CD14-positive monocyte (primary cell): ENCODE measurements around the gene IL15RA. TPM values are rescaled to one million over a fixed set of nuclear protein-coding genes. Genes with fewer than 3 reads are reported as not detected.

Experiments used
- DNase-seq, 3 donors: peaks; one replicate each; pipeline ENCODE4 v3.0.0-alpha.2; 2011 to 2022
- H2AFZ ChIP-seq: 2 replicates; pipeline ENCODE4 v1.6.0; 2012; ENCODE audit warnings: mild to moderate bottlenecking, low read depth, low read length, inconsistent platforms; ENCODE audit not compliant: insufficient read depth, poor library complexity, severe bottlenecking
- H3K27ac ChIP-seq, 2 donors: 1 replicate in 1 of 2; 2 replicates in 1 of 2; pipeline ENCODE4 v1.5.1; 2012 to 2013; ENCODE audit warnings: low read length in 2 of 2, control low read depth in 1 of 2, inconsistent platforms in 1 of 2, low read depth in 1 of 2, mild to moderate bottlenecking in 1 of 2
- H3K27me3 ChIP-seq, 2 donors: one replicate each; pipeline versions ENCODE4 v1.6.0 to v1.6.1; 2011 to 2013; ENCODE audit warnings: low read length in 2 of 2; ENCODE audit not compliant: control insufficient read depth in 2 of 2, insufficient read depth in 2 of 2
- H3K36me3 ChIP-seq, 2 donors: replicated peaks in 1 of 2; 1 replicate in 1 of 2; 2 replicates in 1 of 2; pipeline versions ENCODE4 v1.5.1 to v1.6.1; 2012 to 2013; ENCODE audit warnings: low read length in 2 of 2, control low read depth in 1 of 2, inconsistent platforms in 1 of 2, mild to moderate bottlenecking in 1 of 2; ENCODE audit not compliant: insufficient read depth in 2 of 2, control insufficient read depth in 1 of 2
- H3K4me1 ChIP-seq, 2 donors: 1 replicate in 1 of 2; 2 replicates in 1 of 2; pipeline versions ENCODE4 v1.5.1 to v1.6.1; 2012 to 2013; ENCODE audit warnings: low read length in 2 of 2, control low read depth in 1 of 2, inconsistent platforms in 1 of 2, mild to moderate bottlenecking in 1 of 2, moderate library complexity in 1 of 2; ENCODE audit not compliant: insufficient read depth in 2 of 2, control insufficient read depth in 1 of 2
- H3K4me2 ChIP-seq: replicated peaks from 2 replicates; pipeline ENCODE3; 2012; ENCODE audit warnings: low read length, moderate library complexity, mild to moderate bottlenecking; ENCODE audit not compliant: poor library complexity, severe bottlenecking; ENCODE audit errors: extremely low read depth
- H3K4me3 ChIP-seq, 3 experiments: fragments of 200-600 bp in 1 of 3; sonication (generic) in 1 of 3; replicated peaks in 1 of 3; 1 replicate in 2 of 3; 2 replicates in 1 of 3; pipeline ENCODE4 v1.5.1; 2011 to 2013; ENCODE audit warnings: low read length in 3 of 3, mild to moderate bottlenecking in 3 of 3, control low read depth in 2 of 3, low read depth in 2 of 3, inconsistent platforms in 1 of 3, moderate library complexity in 1 of 3
- H3K79me2 ChIP-seq: 2 replicates; pipeline ENCODE4 v1.6.0; 2012; ENCODE audit warnings: mild to moderate bottlenecking, control low read depth, inconsistent platforms, low read length, moderate library complexity; ENCODE audit not compliant: insufficient read depth
- H3K9ac ChIP-seq: 2 replicates; pipeline ENCODE4 v1.6.0; 2017; ENCODE audit warnings: low read length, mild to moderate bottlenecking; ENCODE audit not compliant: insufficient read depth, poor library complexity, severe bottlenecking
- H3K9me3 ChIP-seq, 2 donors: replicated peaks in 1 of 2; 1 replicate in 1 of 2; 2 replicates in 1 of 2; pipeline versions ENCODE4 v1.5.1 to v1.6.1; 2012 to 2013; ENCODE audit warnings: low read length in 2 of 2, control low read depth in 1 of 2; ENCODE audit not compliant: control insufficient read depth in 1 of 2, insufficient read depth in 1 of 2
- H4K20me1 ChIP-seq: 2 replicates; pipeline ENCODE4 v1.6.0; 2012; ENCODE audit warnings: mild to moderate bottlenecking, low read length, control low read depth, moderate library complexity; ENCODE audit not compliant: insufficient read depth
- H3K27ac Mint-ChIP-seq, 7 donors: one replicate each; pipeline ENCODE4 v1.8.0; 2020; ENCODE audit warnings: mild to moderate bottlenecking in 7 of 7, mixed read lengths in 7 of 7, moderate library complexity in 6 of 7, inconsistent platforms in 2 of 7
- H3K27me3 Mint-ChIP-seq, 3 donors: one replicate each; pipeline ENCODE4 v1.8.0; 2021 to 2022; ENCODE audit warnings: low read depth in 3 of 3, mild to moderate bottlenecking in 3 of 3, mixed read lengths in 3 of 3, moderate library complexity in 3 of 3, inconsistent platforms in 1 of 3
- H3K36me3 Mint-ChIP-seq, 2 donors: one replicate each; pipeline ENCODE4 v1.8.0; 2020; ENCODE audit warnings: mixed read lengths in 2 of 2, inconsistent platforms in 1 of 2, mild to moderate bottlenecking in 1 of 2
- H3K4me1 Mint-ChIP-seq: one replicate; pipeline ENCODE4 v1.8.0; 2020; ENCODE audit warnings: mild to moderate bottlenecking, mixed read lengths
- H3K4me3 Mint-ChIP-seq, 2 donors: one replicate each; pipeline ENCODE4 v1.8.0; 2020; ENCODE audit warnings: mild to moderate bottlenecking in 2 of 2, mixed read lengths in 2 of 2, moderate library complexity in 1 of 2
- H3K9me3 Mint-ChIP-seq, 7 donors: one replicate each; pipeline ENCODE4 v1.8.0; 2020 to 2022; ENCODE audit warnings: mixed read lengths in 7 of 7, mild to moderate bottlenecking in 6 of 7, moderate library complexity in 6 of 7, inconsistent platforms in 2 of 7
- WGBS: methylation state at CpG from one replicate; pipeline ENCODE4 v1.1.5; 2013; ENCODE audit warnings: missing lambda C conversion rate; ENCODE audit not compliant: insufficient coverage; 5-methylcytosine and 5-hydroxymethylcytosine counted together
- intact Hi-C, 2 donors: fragments of 100-400 bp; cut with micrococcal nuclease; formaldehyde crosslinking; loops; one replicate each; pipeline versions ENCODE4 v1.15.0 to v1.15.1; 2023
- polyA plus RNA-seq, 3 donors: library from polyadenylated mRNA; depleted of rRNA in 1 of 3; unstranded in 2 of 3; stranded (reverse) in 1 of 3; fragments of 300-500 nt in 2 of 3; fragments of >200 nt in 1 of 3; fragmentation: Illumina TruSeq in 2 of 3; gene quantifications; 1 replicate in 2 of 3; 2 replicates in 1 of 3; pipeline ENCODE4 v1.2.3, GENCODE V29; 2012 to 2021
- TF ChIP-seq, protein P1 (sequence below): fragments of 200-600 bp; IDR thresholded peaks from one replicate; pipeline ENCODE4 v1.8.0; 2022; ENCODE audit warnings: antibody characterized with exemption, mild to moderate bottlenecking

Gene IL15RA
- polyA plus RNA-seq, 3 donors, result 12.4 to 23.1 (median 12.6) TPM

DNA sequence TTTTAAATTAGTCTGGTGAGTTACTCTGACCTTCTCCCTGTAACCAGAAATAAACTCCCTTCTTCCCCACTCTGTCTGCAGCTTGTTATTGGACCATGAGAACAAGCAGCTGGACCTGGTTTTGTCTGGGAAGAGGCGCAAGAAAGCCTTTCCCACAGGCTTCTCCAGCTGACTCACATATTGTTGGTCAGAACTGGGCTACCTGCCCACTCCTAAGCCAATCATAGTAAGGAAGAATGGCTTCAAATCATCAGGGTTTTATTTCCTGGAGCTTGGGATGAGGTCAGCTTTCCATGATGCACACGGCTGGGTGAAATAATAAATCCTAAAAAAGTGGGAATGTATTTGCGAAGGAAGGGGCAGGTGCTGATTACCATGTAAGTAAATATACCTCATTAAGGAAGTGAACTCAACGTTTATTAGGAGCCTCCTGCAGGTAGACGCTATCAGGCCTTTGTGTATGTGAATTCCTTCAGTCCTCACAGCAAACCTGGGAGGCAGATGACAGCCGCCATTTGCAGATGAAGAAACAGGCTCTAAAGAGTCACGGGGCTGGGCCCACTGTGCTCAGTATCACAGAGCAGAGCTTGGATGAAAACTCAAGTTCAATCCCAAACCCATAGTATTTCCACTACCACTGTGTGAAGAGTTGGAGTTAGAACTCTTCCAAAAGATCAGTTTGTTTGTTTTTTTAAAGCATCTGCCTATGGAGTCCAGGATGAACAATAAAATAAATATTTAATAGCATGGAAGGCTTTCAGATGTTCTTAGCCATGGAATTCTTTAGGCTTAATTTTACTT lies 32.8 kb downstream of the IL15RA start:
- peak overlapping the region; percentile 50 for H3K9ac ChIP-seq
- no peaks in the 10 kb centered on the region for H3K36me3 ChIP-seq
- Mint-ChIP-seq H3K4me1 (peaks cover 80% of the 10 kb centered on the region), H3K9me3 (no peaks in the 10 kb centered on the region), H3K27me3 (peaks cover 0 to 3% (median 1%) of the 10 kb centered on the region in 3 donors), H3K36me3 (peaks cover 0 to 1% of the 10 kb centered on the region in 2 donors), H3K27ac (peak overlapping the region in 6 of 7 donors; percentile 87 to 95 (median 90)), H3K4me3 (peak overlapping the region; percentile 80 to 95)
- H4K20me1 ChIP-seq, result no peaks in the 10 kb centered on the region
- H3K4me3 ChIP-seq, result peak overlapping the region; percentile 30 to 71 (median 30)
- peaks cover 14% of the 10 kb centered on the region for H3K79me2 ChIP-seq
- H3K4me2 ChIP-seq, result peak overlapping the region; percentile 69
- H3K4me1 ChIP-seq, result peaks cover 73 to 80% of the 10 kb centered on the region in 2 donors
- WGBS, result 42% methylated on average over 2 of the region's 7 CpGs
- TF ChIP-seq, protein P1, sequence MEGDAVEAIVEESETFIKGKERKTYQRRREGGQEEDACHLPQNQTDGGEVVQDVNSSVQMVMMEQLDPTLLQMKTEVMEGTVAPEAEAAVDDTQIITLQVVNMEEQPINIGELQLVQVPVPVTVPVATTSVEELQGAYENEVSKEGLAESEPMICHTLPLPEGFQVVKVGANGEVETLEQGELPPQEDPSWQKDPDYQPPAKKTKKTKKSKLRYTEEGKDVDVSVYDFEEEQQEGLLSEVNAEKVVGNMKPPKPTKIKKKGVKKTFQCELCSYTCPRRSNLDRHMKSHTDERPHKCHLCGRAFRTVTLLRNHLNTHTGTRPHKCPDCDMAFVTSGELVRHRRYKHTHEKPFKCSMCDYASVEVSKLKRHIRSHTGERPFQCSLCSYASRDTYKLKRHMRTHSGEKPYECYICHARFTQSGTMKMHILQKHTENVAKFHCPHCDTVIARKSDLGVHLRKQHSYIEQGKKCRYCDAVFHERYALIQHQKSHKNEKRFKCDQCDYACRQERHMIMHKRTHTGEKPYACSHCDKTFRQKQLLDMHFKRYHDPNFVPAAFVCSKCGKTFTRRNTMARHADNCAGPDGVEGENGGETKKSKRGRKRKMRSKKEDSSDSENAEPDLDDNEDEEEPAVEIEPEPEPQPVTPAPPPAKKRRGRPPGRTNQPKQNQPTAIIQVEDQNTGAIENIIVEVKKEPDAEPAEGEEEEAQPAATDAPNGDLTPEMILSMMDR, result no peak
- no peaks in the 10 kb centered on the region for H3K9me3 ChIP-seq
- no peaks in the 10 kb centered on the region for H3K27me3 ChIP-seq
- peak overlapping the region; percentile 60 to 88 for H3K27ac ChIP-seq
- peak overlapping the region; percentile 82 for H2AFZ ChIP-seq
- no peak for DNase-seq
- intact Hi-C loops, result no loop called here

DNA sequence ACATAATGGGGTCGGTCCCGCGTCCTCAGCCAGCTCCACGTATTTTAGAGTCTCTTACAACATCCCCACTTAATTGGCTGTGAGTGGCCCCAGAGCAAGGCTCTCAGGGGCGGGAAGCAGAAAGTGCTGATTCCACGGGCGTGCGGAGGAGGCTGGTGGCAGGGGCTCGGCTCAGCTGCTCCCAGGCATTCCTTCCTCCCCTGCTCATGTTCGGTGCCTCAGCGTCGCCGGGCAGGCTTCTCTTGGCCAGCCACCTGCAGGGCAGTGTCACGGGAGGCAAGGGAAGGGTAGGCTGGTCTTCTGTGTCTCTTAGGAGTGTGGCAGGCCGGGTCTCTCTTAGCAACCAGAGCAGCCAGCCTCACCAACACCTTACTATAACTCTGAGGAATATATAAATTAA lies 33.8 kb downstream of the IL15RA start:
- Histone ChIP-seq H3K36me3 (peaks cover under 1 to 3% of the 10 kb centered on the region in 2 donors), H3K27me3 (no peaks in the 10 kb centered on the region), H3K9me3 (no peaks in the 10 kb centered on the region), H2AFZ (no peak overlapping the region), H3K4me1 (peaks cover 66 to 72% of the 10 kb centered on the region in 2 donors), H3K79me2 (peaks cover 14% of the 10 kb centered on the region), H3K27ac (peak overlapping the region; percentile 70 to 88), H3K4me2 (peak overlapping the region; percentile 69), H3K4me3 (peak overlapping the region in 1 of 3 experiments; percentile 71), H3K9ac (no peak overlapping the region), H4K20me1 (no peaks in the 10 kb centered on the region)
- Mint-ChIP-seq H3K4me3 (peak overlapping the region in 1 of 2 donors; percentile 72), H3K4me1 (peaks cover 73% of the 10 kb centered on the region), H3K9me3 (no peaks in the 10 kb centered on the region), H3K27ac (peak overlapping the region; percentile 83 to 95 (median 89)), H3K36me3 (peaks cover 5 to 6% of the 10 kb centered on the region in 2 donors), H3K27me3 (peaks cover 0 to 2% (median 0%) of the 10 kb centered on the region in 3 donors)
- TF ChIP-seq, protein P1, result no peak
- intact Hi-C loops, result no loop called here
- WGBS, result 60% methylated on average over 6 of the region's 15 CpGs
- no peak for DNase-seq
